HG03439 (cell line): ENCODE data around the gene DBR1.

Experiments used
- ATAC-seq: cut with Tn5 transposase; IDR thresholded peaks from one replicate; pipeline ENCODE4 v1.9.1; 2021; ENCODE audit warnings: mild to moderate bottlenecking, moderate library complexity; ENCODE audit not compliant: unreplicated experiment

Gene DBR1

GRCh38 chr3:138124706-138125355, 49.9 kb downstream of the DBR1 start:
- no peak for ATAC-seq

- ATAC-seq: no peak
Measured at GRCh38 chr3:138124188-138124587, 50.5 kb downstream of the DBR1 start.

- no peak for ATAC-seq
Measured at GRCh38 chr3:138119423-138119766, 55.3 kb downstream of the DBR1 start.

GRCh38 chr3:138118612-138119422, 55.9 kb downstream of the DBR1 start:
- ATAC-seq: peak; percentile 67

GRCh38 chr3:138114988-138115971, 59.4 kb downstream of the DBR1 start, which contains the start of gene DZIP1L:
DZIP1L (minus strand) TSS chr3:138115608; CDS start chr3:138103971, 11,637 bp downstream.
- peak; percentile 79 for ATAC-seq

GRCh38 chr3:138114431-138114918, 60.2 kb downstream of the DBR1 start:
- ATAC-seq: no peak

- ATAC-seq: no peak
Measured at GRCh38 chr3:138113326-138113725, 61.4 kb downstream of the DBR1 start.

- ATAC-seq: no peak
Measured at GRCh38 chr3:138112362-138112761, 62.4 kb downstream of the DBR1 start.
